GM19239 (cell line): Measurements from ENCODE around the gene DMXL1.

ENCODE experiments used
- DNase-seq: peaks from one replicate; pipeline ENCODE4 v3.0.0; 2011; ENCODE audit warnings: low spot score; ENCODE audit not compliant: insufficient read length
- FAIRE-seq: peaks from 2 replicates; lab custom pipeline; 2011; peaks lifted over from hg19 to GRCh38; lab: Jason Lieb, UNC

The DMXL1 gene

DNA sequence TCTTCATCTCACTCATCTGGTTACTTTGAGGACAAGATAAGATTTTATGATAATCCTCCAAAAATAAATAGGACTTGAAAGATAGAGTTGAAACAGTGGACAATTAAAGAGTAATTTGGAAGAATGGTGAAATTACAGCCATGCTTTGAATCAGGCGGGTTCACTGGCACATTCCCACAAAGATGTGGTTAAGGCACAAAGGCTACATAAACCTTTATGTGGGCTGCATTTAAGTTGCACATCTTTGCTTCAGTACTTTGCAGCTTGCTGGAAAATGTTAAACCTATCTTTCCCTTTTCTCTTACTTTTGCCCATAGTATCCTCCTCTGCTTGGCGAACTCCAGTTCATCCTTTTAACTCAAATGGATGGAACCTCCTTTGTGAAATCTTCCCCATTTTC is 192.8 kb downstream of the DMXL1 start:
- no peak for FAIRE-seq
- DNase-seq = no peak

DNA sequence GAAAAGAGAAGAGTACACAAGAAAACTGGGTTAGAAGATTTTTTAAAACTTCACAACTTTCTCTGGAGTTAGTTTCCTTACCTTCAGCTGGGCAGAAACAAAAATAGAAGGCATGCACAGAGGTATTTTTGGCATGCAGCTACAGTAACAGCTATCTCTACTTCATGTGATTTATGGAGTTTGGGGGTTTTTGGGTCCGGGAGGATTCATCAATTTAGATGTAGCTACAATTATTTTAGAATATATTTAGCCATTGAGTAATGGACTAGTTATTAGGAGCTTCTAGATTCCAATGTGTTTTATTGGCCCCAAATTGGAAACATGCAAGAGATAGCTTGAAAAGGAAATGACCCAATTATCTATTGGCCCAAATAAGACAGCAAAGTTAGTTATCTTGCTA is 193.3 kb downstream of the DMXL1 start:
- DNase-seq (no peak), FAIRE-seq (no peak)

DNA sequence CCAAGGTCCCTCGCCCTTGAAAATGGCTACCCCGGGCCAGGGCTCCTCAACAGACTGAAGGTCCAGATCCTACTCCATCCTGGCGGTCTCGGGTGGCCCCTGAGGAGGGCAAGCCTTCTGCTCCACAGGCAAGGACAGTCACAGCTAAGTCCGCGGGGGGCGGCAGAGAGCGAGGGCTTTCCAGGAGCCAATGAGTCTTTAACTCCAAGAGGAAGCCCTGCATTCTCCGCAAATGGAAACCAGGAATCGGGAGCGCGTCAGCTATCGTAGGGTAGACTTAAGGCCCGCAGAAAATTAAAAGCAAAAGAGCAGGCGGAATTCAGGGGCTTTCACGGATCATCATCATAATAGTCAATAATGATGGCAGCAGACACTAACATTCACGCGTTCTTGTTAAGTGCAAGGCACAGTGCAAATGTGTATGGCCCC is 197.1 kb downstream of the DMXL1 start:
- FAIRE-seq (peak; percentile 87), DNase-seq (peak; percentile 53)

DNA sequence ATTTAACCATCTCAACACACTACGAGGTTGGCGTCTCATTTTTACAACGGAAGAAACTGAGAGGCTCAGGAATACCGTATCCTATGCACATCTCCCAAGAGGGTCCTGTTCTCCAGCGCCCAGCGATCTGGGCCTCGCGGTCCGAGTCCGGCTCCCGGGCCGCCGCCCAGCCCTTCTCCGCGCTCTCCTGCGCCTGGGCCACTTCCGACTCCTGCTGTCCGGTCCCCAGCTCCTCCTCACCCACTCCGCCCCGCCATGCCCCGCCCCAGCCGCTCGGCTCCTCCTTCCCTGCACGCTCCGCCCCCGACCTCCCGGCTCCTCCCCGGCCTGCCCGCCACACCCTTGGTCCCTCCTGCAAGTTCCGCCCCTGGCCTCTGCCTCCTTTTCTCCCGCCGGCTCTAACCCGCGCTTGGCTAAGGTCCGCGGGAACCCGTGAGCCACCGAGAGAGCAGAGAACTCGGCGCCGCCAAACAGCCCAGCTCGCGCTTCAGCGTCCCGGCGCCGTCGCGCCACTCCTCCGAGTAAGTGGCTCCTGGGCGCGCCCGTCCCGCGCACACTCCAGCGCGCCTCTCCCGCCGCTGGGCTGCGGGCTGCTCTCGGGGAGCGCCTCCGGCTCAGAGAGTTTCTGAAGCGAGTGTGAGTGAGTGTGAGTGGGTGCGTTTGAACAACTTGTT is 197.6 kb downstream of the DMXL1 start:
- DNase-seq = peak; percentile 52
- peak; percentile 97 for FAIRE-seq

DNA sequence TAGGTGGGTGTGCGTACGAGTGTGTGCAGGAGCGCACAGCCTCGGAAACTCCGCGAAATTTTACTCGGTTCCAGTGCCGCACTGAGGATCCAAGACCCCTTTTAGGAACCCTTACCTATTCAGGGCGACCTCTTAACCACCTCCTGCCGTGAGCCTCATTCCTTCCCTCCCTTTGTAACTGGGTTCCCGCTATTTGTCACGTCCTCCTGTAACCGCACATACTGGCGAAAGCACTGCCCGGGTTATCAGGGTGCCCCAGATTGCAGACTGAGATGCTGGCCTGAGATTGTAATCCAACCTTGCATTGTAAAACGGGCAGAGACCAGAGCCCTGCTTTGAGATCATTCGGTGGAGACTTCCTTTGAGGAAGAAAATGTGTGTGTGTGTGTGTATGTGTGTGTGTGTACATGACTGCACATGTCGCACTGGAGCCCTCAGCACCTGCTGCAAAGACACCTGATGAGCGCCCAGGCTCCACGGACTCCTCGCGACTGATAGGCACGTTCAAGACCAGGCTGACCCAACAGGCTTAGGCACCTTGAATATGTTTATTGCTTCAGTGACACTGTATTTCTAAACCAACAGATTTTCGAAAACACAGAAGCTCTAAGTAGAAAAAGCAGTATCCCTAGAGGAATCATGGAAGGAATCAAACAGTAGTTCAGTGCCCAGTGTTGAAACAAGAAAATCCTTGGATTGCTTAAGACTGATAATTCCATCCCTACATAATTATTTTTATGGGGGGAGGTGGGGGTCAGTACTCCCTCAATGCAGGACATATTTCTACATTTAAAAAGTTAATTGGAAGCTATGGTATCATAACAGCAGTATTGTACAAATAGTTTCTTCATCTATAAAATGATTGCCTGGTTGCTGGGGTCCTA is 198.4 kb downstream of the DMXL1 start:
- FAIRE-seq (peak; percentile 94), DNase-seq (no peak)

DNA sequence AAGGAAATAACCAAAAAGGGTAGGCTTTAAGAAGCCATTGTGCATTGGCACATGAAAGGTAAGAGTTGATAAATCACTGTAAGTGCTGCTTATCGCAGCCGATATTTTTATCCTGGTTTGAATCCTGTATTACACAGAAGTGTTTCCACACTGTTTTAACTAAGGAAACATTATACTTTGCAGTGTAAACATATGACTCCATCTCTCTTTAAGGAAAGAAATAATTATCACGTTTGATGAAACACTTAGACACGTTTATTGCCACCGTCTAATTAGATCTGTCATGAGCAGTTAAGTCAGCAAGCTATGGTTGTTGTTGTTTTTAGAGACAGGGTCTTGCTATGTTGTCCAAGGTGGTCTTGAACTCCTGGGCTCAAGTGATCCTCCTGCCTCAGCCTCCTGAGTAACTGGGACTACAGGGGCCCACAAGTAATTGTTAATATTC is 199.3 kb downstream of the DMXL1 start:
- DNase-seq (no peak), FAIRE-seq (no peak)

DNA sequence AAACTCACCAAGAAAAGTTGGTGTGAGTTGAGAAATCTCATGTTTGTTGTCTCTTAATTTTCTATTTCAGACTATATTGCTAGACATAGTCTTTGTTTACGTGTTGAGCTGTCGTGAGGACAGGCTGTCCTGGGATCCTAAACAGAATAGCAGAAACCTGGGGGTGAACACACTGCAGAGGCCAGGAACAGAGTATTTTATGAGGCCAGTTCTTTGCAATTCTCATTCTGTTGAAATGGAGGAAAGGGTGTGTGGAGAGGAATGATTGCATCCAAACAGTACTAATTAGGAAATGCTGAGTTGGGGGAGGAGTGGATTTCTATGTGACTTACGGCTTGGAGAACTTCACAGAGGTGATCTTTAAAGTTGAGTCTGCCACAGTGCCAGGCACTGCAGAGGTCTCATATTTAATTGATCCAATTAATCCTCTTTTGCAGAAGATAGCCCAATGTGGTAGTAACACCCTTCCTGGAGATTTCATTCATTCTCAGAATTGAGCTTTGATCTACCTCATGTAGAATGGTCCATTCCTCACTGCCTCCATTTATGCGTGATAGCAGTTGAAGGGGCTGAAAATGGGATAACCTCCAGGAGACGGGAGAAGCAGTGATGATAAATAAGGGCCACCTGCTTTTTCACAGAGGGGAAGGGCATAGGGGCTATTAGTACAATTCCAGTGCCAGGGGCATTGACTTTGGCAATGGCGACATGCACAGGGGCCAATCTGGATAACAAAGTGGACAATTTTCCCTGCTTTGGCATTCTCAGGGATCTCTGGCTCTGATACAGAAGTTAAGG is 200.3 kb downstream of the DMXL1 start:
- no peak for FAIRE-seq
- no peak for DNase-seq

DNA sequence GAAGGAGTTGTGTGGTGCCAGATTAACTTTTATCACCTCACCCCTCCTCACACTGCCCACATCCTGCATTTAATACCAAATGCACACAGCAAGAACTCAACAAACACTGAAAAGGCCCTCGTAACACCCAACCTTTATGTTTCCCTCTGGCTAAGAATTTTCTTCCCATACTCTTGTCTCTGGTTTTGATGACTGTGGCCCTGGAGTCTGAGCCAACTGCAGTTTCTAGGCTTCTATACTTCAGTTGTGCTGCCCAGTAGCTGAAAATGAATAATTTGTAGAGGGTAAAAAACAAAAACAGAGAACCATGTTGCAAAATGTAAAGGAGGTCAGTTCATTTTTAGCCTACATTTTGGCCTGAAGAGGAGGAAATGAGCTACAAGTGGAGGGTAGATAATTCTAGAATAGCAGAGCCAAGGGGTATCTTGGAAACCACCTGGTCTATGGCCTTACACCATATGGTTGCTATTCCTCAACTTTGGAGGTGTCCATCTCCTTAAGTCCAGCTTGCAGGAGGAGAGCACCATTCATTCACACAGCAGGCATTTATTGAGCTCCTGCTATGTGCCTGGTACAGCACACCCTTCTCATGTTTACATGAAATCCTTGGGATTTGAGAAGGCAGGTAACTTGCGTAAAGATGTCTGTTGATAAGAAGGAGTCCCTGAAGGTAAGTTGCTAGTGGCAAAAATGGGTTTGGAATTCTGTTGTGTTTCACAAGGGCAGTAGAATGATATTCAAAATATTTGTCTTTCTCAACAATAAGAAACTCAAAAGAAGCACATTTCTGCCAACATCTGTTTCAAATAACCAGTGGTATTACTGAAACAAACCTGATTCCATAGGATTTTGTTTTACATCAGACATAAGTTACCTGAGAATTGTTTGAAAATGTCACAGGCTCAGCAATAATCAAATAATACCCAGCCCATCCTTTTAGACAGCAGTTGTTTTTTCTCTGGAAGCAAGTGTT is 201.2 kb downstream of the DMXL1 start:
- FAIRE-seq = peak; percentile 23
- no peak for DNase-seq

DNA sequence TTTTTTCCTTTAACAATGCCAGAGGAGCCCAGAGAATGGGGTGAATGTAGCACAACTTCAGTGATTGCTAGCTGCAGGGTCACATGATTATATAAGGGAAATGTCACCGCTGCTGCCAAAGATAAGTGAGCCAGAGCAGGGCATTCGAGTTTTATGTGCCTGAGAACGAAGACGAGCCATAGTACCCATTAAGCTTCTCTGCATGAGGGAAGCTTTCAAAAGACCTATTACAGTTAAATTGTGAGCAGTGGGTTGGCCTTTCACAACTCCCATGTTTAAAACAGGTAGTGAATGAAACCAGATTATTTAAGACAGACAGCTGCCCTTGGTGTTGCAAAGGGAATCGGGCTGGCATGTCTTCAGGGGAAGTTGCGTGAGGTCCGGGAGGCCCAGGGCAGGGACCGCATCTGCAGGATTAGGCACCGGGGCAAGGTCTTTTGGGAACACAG is 202.5 kb downstream of the DMXL1 start:
- FAIRE-seq (peak; percentile 83), DNase-seq (no peak)

DNA sequence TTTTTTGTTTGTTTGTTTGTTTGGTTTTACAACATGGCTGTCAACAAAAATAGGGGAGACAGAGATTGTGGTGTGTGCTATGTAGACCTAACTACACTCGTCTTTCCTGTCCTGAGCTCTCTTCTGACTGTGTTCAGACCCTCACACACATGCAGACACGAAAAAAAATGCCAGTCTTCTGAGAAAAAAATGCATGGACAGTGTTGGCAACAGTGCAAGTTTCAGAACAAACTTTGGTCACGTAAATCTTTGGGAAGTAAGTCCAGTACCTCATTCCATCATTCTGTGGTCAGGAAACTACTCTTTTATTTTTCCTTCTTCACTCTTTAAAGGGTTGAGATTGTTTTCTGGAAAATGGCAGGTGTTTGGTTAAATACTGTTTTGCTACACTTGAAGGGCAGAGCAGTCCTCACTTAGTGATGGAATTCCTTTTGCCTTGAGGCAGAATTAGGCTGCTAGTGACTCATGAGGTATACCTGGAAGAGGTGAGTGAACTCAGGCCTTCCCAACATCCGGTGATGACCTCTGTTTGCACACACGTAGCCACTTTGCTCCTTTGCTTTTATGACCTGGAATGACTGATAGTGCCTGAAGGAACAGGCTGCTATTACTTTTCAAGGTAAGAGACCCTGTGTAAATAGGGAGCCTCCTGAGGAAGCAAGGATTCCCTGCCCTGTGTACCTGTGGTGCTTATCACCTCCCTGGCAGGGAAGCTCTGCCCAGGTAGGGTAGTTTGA is 203.3 kb downstream of the DMXL1 start:
- DNase-seq (no peak), FAIRE-seq (no peak)

DNA sequence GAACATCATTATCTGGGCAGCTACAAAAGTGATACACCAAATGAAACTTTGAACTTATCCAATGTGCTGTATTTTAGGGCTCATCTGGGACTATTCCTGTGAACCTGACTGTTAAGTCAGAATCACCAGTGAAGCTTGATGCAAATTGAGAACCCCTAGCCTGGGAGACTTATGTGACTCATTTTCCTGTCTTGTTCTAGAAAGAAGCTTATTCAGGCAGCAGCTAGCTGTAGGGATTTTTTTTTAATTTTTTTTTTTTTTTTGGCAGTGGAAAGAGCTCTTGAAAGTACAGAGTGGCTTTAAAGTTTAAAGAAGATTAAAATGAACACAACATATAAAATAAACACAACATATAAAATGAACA is 203.9 kb downstream of the DMXL1 start:
- FAIRE-seq (peak; percentile 97), DNase-seq (no peak)

DNA sequence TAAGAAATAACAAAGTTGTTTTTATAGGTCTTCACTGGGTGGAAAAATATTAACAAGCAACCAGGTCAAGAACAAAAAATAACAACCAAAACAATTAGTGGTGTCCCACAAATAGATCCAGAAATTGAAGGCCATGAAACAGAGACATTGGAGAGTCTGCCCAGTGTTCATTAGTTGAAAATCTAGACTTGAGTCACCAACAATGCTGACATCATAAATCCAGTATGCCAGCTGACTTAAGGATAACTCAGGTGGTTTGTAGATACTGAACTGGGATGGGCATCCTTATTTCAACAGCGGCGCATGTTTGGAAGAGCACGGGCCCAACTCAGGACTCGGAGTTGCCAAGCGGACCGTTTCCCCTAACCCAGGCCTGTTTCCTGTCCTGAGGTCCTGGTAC is 204.3 kb downstream of the DMXL1 start:
- no peak for DNase-seq
- no peak for FAIRE-seq

DNA sequence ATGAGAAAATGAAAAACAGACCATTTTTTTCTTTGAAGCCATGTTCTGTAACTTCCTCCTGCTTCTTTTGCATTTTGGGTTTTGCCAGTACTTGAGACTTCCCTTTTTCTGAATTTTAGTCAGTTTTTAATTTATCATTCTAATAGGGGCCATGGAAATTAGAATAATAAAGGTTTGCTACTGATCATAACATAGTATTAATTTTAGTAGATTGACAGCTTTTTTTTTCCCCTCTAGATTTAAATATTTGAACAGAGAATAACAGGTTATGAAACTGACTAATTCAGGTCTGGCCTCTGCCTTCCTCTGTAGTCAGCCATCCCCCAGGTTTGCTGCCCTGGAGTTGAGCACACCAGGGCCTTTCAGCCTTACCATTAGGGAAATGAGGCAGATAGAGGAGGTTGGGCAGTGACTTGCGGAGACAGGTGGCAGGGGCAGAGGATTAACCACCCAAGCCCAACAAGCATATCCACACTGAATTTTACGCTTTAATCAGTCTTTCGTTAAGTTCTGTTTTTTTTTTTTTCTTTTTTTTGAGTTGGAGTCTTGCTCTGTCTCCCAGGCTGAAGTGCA is 204.8 kb downstream of the DMXL1 start:
- peak; percentile 97 for FAIRE-seq
- DNase-seq = no peak

DNA sequence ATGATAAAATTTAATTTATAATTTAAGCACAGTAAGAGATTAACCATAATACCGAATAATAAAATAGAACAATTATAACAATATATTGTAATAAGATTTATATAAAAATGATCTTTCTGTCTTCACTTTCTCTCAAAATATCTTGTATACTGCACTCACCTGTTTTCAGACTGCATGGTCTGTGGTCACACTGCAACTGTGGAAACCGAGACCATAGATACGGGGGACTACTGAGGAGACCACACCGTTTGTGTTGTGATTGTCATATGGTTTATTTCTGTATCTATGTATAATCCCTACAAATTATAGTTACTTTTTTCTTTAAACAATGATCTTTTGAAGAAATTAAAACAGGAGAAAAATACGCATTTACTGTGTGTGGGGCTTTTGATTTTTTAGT is 206.1 kb downstream of the DMXL1 start:
- DNase-seq = no peak
- peak; percentile 70 for FAIRE-seq

DNA sequence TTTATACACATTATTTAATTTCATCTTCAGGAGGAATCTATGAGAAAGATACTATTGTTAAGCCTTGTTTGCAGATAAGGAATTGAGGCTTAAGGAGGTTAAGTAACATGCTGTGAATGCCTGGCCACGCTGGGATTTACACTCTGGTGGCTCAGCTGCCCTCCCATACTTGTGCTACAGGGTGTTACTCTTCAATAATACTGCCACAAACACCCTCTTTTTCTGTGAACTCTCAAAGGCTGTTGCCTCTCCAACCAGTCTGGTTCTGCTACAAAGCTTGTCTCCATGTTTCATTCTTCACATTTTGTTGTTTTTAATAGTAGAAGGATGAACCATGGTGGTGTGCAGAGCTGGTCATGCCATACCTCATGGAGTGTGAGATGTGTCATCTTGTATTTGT is 208.2 kb downstream of the DMXL1 start:
- DNase-seq (no peak), FAIRE-seq (no peak)

DNA sequence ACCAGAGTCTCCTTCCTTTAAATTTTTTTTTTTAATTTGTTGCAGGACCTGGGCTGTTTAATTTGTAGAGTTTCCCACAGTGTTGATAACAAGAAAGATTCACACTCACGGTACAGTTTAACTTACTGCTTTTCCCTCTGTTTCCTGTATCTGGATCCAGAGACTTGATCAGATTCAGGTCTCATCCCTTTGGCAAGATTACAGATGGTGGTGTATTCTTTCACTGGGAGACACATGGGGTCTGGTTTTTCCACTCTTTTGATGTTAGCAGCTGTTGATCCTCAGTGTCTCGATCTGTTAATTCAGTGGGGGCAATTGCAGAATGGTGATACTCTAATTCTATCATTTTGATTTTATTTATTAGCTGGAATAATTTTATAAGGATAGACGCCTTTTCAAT is 209.5 kb downstream of the DMXL1 start:
- FAIRE-seq = no peak
- DNase-seq = no peak

DNA sequence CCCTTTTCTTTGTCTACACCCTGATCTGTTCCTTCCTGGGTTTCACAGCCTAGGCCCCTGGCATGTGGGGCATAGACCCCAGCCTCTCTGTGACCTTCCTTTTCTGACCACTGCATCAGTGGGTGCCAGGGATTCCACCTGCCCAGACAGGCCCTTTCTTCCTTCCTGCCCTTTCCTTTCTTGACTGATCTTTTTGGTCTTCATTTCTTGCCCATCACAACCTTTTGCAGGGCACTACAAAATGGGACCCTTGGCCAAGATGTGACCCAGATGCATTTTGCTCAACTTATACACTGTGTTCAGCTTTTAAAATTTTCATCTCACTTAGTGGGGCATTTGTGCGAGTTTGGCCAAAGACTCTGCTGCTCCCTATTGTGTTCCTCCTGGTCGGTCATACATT is 211.7 kb downstream of the DMXL1 start:
- DNase-seq (no peak), FAIRE-seq (no peak)

DNA sequence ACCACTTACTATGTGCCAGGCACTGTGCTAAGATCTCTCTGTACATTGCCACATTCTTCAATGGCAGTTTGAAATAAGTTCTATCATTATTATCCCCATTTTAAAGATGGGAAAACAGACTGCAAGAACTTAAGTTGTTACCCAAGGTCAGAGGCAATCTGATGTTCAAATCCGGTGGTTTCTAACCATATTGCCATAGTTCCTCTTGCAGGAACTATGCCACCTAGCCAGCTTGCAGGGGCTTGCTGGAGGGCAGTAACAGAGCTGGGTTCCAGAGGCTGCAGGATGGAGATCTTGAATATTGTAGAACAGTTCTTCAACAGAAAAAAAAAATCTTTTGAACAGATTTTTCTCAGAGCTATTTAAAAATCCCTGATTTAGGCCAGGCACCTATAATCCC is 213.1 kb downstream of the DMXL1 start:
- DNase-seq (no peak), FAIRE-seq (no peak)
